ENCODE results near the gene GABBR2. TPM values are rescaled to one million over a fixed set of nuclear protein-coding genes. Genes with fewer than 3 reads are reported as not detected.

The GABBR2 gene
- total RNA-seq, 2 donors from 2014 or later, result not detected

GRCh38 chr9:98569491-98569890 lies 139.2 kb downstream of the GABBR2 start:
- no peak for DNase-seq
- 82 to 86% methylated on average over 4 of the region's 4 CpGs for WGBS, 2 donors
- intact Hi-C loops (cut with DNase I), result no loop called here
- H3K27me3 ChIP-seq, result no peaks in the 10 kb centered on the region
- no peak for ATAC-seq
- H3K4me3 ChIP-seq, result no peak overlapping the region
- H3K27ac ChIP-seq, result no peak overlapping the region
- TF ChIP-seq CTCF (IDR thresholded peaks at IDR 0.05) (no peak), POLR2A (IDR thresholded peaks at IDR 0.05) (no peak)
- no peaks in the 10 kb centered on the region for H3K36me3 ChIP-seq (replicated peaks in 1 of 2; ENCODE audit: insufficient read depth in 1 of 2, low read depth in 2 of 2)
- H3K4me1 ChIP-seq, result no peaks in the 10 kb centered on the region
- no peaks in the 10 kb centered on the region for H3K9me3 ChIP-seq

- no peaks in the 10 kb centered on the region for H3K9me3 ChIP-seq
- TF ChIP-seq CTCF (IDR thresholded peaks at IDR 0.05) (no peak), POLR2A (IDR thresholded peaks at IDR 0.05) (no peak)
- ATAC-seq (no peak), DNase-seq (no peak)
- intact Hi-C loops (cut with DNase I), result no loop called here
- 62 to 68% methylated on average over 6 of the region's 6 CpGs for WGBS, 2 donors
- H3K36me3 ChIP-seq (replicated peaks in 1 of 2; ENCODE audit: insufficient read depth in 1 of 2, low read depth in 2 of 2), result no peaks in the 10 kb centered on the region
- H3K4me1 ChIP-seq, result no peaks in the 10 kb centered on the region
- no peaks in the 10 kb centered on the region for H3K27me3 ChIP-seq
- H3K4me3 ChIP-seq, result no peak overlapping the region
- no peak overlapping the region for H3K27ac ChIP-seq
Observed at GRCh38 chr9:98568909-98569469, 139.7 kb downstream of the GABBR2 start.

- Histone ChIP-seq H3K27ac (no peak overlapping the region), H3K36me3 (replicated peaks in 1 of 2; ENCODE audit: insufficient read depth in 1 of 2, low read depth in 2 of 2) (no peaks in the 10 kb centered on the region), H3K9me3 (no peaks in the 10 kb centered on the region), H3K4me1 (no peaks in the 10 kb centered on the region), H3K4me3 (no peak overlapping the region), H3K27me3 (no peaks in the 10 kb centered on the region)
- TF ChIP-seq POLR2A (IDR thresholded peaks at IDR 0.05), result no peak
- TF ChIP-seq CTCF (IDR thresholded peaks at IDR 0.05), result no peak
- no peak for ATAC-seq
- intact Hi-C loops (cut with DNase I), result no loop called here
- WGBS, 2 donors, result 69 to 81% methylated on average over 4 of the region's 4 CpGs
- no peak for DNase-seq
Observed at GRCh38 chr9:98568234-98568908, 140.4 kb downstream of the GABBR2 start.

- Histone ChIP-seq H3K4me3 (no peak overlapping the region), H3K27ac (no peak overlapping the region), H3K4me1 (no peaks in the 10 kb centered on the region), H3K9me3 (no peaks in the 10 kb centered on the region), H3K36me3 (replicated peaks in 1 of 2; ENCODE audit: insufficient read depth in 1 of 2, low read depth in 2 of 2) (no peaks in the 10 kb centered on the region), H3K27me3 (no peaks in the 10 kb centered on the region)
- 86% methylated on average over 10 of the region's 10 CpGs for WGBS, 2 donors
- no peak for DNase-seq
- intact Hi-C loops (cut with DNase I), result no loop called here
- ATAC-seq, result no peak
- TF ChIP-seq POLR2A (IDR thresholded peaks at IDR 0.05) (no peak), CTCF (IDR thresholded peaks at IDR 0.05) (no peak)
Observed at GRCh38 chr9:98567540-98568233, 141.0 kb downstream of the GABBR2 start.
